ENCODE measurements around the gene OOSP2.

OOSP2 gene

DNA sequence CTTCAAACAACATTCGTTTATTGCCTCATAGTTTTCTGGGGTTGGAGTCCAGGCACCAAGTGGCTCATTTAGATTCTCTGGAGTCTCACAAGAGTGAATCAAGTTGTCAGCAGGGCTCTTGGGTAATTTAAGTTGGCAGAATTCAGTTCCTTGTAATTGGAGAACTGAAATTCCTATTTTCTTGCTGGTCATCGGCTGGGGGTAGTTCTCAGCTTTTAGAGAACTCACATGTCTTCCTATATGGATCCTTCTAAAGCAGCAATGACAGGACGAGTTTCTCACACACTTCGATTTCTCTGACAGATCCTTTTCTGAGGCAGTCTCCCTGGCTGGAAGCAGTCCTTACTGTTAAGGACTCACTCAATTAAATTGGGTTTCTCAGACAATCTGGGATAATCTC, 40.5 kb upstream of the OOSP2 start:
- H3K27me3 ChIP-seq (ENCODE audit: insufficient read depth, poor library complexity, severe bottlenecking), result no peaks in the 10 kb centered on the region
- H3K27ac ChIP-seq (replicated peaks), result no peak overlapping the region
- no peak overlapping the region for H3K4me3 ChIP-seq (replicated peaks; ENCODE audit: insufficient read depth, low read length)
- TF ChIP-seq CTCF (IDR thresholded peaks at IDR 0.05; ENCODE audit: insufficient read depth, low read length), result no peak
- TF ChIP-seq POLR2AphosphoS5 (IDR thresholded peaks at IDR 0.05; ENCODE audit: low read depth), result no peak
- no peak for TF ChIP-seq GABPA (IDR thresholded peaks at IDR 0.05; ENCODE audit: low read depth)
- no peak for DNase-seq (ENCODE audit: low read depth in 1 of 2, low spot score in 1 of 2)

DNA sequence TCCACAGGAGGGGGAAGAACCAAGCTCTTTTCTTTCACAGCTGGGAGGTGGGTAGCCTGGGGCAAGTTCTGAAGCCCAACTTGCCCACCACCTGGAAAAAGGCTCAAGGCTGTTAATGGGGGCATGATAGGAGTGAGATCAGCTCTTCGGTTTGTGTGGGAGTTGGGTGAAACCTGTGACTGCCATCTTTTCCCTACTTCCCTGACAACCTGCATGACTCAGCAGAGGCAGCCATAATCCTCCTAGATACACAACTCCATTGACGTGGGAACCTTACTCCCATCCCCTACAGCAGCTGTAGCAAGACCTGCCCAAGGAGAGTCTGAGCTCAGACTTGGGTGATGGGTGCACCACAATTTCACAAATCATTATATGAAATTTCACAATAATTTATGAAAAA, 36.5 kb upstream of the OOSP2 start:
- no peak overlapping the region for H3K4me3 ChIP-seq (replicated peaks; ENCODE audit: insufficient read depth, low read length)
- DNase-seq (ENCODE audit: low read depth in 1 of 2, low spot score in 1 of 2), result peak in 1 of 2 experiments; percentile 42
- H3K27ac ChIP-seq (replicated peaks), result no peak overlapping the region
- no peaks in the 10 kb centered on the region for H3K27me3 ChIP-seq (ENCODE audit: insufficient read depth, poor library complexity, severe bottlenecking)
- TF ChIP-seq, protein P1, sequence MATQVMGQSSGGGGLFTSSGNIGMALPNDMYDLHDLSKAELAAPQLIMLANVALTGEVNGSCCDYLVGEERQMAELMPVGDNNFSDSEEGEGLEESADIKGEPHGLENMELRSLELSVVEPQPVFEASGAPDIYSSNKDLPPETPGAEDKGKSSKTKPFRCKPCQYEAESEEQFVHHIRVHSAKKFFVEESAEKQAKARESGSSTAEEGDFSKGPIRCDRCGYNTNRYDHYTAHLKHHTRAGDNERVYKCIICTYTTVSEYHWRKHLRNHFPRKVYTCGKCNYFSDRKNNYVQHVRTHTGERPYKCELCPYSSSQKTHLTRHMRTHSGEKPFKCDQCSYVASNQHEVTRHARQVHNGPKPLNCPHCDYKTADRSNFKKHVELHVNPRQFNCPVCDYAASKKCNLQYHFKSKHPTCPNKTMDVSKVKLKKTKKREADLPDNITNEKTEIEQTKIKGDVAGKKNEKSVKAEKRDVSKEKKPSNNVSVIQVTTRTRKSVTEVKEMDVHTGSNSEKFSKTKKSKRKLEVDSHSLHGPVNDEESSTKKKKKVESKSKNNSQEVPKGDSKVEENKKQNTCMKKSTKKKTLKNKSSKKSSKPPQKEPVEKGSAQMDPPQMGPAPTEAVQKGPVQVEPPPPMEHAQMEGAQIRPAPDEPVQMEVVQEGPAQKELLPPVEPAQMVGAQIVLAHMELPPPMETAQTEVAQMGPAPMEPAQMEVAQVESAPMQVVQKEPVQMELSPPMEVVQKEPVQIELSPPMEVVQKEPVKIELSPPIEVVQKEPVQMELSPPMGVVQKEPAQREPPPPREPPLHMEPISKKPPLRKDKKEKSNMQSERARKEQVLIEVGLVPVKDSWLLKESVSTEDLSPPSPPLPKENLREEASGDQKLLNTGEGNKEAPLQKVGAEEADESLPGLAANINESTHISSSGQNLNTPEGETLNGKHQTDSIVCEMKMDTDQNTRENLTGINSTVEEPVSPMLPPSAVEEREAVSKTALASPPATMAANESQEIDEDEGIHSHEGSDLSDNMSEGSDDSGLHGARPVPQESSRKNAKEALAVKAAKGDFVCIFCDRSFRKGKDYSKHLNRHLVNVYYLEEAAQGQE (IDR thresholded peaks at IDR 0.05; ENCODE audit: insufficient replicate concordance, low read depth), result no peak
- TF ChIP-seq CTCF (IDR thresholded peaks at IDR 0.05; ENCODE audit: insufficient read depth, low read length) (no peak), GABPA (IDR thresholded peaks at IDR 0.05; ENCODE audit: low read depth) (no peak), POLR2AphosphoS5 (IDR thresholded peaks at IDR 0.05; ENCODE audit: low read depth) (no peak), SPI1 (IDR thresholded peaks at IDR 0.05; ENCODE audit: borderline replicate concordance, low read depth) (no peak)

GRCh38 chr11:60005360-60005759, 34.8 kb upstream of the OOSP2 start:
- no peak for DNase-seq (ENCODE audit: low read depth in 1 of 2, low spot score in 1 of 2)
- H3K4me3 ChIP-seq (replicated peaks; ENCODE audit: insufficient read depth, low read length), result no peak overlapping the region
- no peaks in the 10 kb centered on the region for H3K27me3 ChIP-seq (ENCODE audit: insufficient read depth, poor library complexity, severe bottlenecking)
- no peak for TF ChIP-seq SPI1 (IDR thresholded peaks at IDR 0.05; ENCODE audit: borderline replicate concordance, low read depth)
- TF ChIP-seq POLR2AphosphoS5 (IDR thresholded peaks at IDR 0.05; ENCODE audit: low read depth), result no peak
- TF ChIP-seq, protein P1 (IDR thresholded peaks at IDR 0.05; ENCODE audit: insufficient replicate concordance, low read depth), result no peak
- TF ChIP-seq GABPA (IDR thresholded peaks at IDR 0.05; ENCODE audit: low read depth), result no peak
- TF ChIP-seq CTCF (IDR thresholded peaks at IDR 0.05; ENCODE audit: insufficient read depth, low read length), result no peak
- no peak overlapping the region for H3K27ac ChIP-seq (replicated peaks)

DNA sequence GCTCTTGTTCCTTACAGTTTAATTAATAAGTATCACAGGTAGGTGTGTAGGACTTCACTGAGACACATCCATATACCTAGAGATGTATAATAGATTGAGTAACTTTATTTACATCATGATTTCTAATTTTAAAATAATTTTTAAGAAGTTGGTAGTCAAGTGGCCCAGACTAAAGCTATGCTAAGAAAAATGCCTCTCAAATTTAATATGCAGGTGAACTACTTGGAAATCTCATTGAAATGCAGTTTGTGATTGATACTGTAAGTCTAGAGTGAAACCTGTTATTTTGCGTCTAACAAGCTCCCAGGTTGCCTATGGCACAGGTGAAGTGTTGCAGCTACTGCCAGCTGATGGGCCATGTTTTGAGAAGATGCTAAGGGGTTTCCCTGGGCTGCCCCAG, 23.3 kb upstream of the OOSP2 start, which contains the start of gene OOSP4B:
TSS of gene OOSP4B (plus strand) at position 301 of the 400 bp plus-strand sequence.
- TF ChIP-seq, protein P1 (IDR thresholded peaks at IDR 0.05; ENCODE audit: insufficient replicate concordance, low read depth), result no peak
- TF ChIP-seq CTCF (IDR thresholded peaks at IDR 0.05; ENCODE audit: insufficient read depth, low read length) (no peak), SPI1 (IDR thresholded peaks at IDR 0.05; ENCODE audit: borderline replicate concordance, low read depth) (no peak), GABPA (IDR thresholded peaks at IDR 0.05; ENCODE audit: low read depth) (no peak), POLR2AphosphoS5 (IDR thresholded peaks at IDR 0.05; ENCODE audit: low read depth) (no peak)
- no peaks in the 10 kb centered on the region for H3K27me3 ChIP-seq (ENCODE audit: insufficient read depth, poor library complexity, severe bottlenecking)
- H3K27ac ChIP-seq (replicated peaks), result no peak within 1 kb of the TSS
- no peak within 1 kb of the TSS for H3K4me3 ChIP-seq (replicated peaks; ENCODE audit: insufficient read depth, low read length)
- no peak for DNase-seq (ENCODE audit: low read depth in 1 of 2, low spot score in 1 of 2)

All from HL-60 (cell line).